NOMO-1 (cell line): ENCODE results near the gene ARMC5.
"Not testable (repeated sequence)": the region's sequence is repeated elsewhere in the genome, so short reads cannot be mapped to it uniquely, and the experiment has no call there.

Source experiments
- DNase-seq, 2 experiments: peaks; one replicate each; lab custom pipeline; 2025; ENCODE audit not compliant: unreplicated experiment in 2 of 2; lab: John Stamatoyannopoulos, UW

ARMC5 gene

DNA sequence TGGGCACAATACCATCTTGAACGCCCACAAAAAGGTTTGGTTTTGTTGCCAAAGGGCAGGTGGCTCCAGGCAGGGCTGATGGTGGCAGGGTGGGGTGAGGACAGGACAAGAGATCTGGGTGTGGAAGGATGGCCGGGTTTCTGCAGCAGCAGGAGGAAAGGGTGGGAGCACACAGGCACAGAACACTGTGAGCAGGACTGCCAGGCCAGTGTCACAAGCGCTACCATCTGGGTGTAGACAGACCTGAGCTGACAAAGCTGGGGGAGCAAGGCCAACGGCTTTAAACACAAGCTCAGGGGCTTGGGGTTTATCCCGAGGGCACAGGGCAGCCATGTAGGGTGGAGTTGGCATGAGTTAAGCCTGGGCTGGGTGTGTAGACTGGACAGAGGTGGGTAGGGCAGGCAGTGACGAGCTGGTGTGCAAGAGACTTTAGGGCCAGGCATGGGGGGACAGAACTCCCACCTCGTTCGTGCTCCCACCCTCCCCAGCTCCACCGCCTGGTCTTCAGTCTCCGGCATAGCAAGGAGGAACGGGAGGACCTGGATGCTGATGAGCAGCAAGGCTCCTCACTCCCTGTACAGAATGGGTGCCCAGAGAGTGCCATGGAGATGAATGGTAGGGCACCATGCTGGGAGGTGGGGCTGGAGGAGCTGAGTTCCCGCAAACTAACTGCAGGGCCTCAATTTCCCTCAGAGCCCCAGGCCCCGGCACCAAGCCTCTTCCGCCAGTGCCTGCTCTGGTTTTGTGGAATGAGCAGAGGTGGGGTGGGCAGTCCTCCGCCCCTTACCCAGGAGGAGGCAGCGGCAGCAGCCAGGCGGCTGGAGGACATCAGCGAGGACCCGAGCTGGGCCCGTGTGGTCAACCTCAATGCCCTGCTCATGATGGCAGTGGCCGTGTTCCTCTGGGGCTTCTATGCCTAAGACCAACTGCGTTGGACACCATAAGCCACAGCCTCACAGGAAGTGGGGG is 30.6 kb downstream of the ARMC5 start:
- DNase-seq, result no peak

DNA sequence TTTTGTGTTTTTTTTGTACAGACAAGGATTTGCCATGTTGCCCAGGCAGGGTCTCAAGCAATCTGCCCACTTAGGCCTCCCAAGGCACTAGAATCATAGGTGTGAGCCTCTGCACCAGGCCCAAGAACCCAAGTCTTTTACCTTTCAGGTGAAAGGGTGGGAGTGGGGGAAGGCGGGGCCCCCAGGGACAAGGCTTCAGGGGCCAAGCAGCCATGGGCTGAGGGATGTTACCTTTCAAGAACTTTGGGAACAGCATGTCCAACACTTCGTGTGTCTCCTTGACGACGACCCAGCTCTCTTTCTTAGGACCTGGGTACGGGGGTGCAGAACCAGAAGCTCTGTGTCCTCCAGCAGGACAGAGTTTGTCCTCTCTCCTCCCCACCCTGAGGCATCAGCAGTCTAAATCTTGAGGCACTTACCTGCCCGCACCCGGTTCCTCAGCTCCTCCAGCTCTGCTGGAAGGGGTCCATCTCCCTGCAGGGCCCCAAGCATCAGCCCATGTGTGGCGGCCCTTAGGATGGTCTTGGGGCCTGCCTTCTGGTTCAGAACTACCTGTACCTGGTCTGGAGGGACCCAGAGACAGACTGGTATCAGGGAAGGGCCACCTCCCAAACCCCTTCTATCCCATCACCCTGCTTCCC is 32.6 kb downstream of the ARMC5 start:
- no peak for DNase-seq

- DNase-seq, result no peak
These were observed 34.3 kb downstream of the ARMC5 start for GRCh38 chr16:31493506-31494125.

DNA sequence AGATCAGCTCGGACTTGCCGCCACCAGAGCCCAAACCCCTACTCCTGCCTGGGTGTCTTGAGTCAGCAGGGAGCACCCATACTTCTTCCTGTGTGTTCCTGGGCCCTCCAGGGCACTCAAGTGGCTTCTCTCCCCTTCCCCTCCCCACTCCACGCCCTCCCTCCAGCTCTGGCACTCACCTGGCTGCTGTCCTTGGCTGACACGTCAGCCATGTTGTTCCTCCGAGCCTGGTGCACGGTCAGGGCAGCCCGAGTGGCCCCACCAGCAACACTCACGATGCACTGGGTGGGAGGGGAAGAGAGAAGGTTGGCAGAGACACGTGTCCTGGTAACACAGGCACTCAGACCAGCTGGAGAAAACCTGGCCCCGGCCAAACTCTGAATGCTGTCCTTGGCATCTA is 37.4 kb downstream of the ARMC5 start:
- no peak for DNase-seq

DNA sequence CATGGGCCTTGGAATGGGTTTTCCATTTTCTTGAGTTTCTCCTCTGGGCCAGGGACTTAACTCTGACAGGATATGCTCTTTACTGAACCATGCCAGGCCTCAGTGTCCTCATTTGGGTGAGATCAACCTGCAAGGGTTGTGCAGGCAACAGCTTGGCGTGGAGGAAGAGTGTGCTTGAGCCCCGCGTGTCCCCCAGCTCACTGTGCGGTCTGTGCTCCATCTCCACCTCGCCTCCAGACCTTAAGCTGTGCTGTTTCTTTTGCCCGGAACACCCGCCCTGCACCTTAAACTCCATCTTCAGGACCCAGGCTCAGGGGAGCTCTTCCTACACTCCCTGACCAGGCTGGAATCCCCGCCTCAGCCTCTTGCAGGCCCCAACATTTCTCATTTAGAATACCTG is 39.2 kb downstream of the ARMC5 start:
- DNase-seq, result no peak

DNA sequence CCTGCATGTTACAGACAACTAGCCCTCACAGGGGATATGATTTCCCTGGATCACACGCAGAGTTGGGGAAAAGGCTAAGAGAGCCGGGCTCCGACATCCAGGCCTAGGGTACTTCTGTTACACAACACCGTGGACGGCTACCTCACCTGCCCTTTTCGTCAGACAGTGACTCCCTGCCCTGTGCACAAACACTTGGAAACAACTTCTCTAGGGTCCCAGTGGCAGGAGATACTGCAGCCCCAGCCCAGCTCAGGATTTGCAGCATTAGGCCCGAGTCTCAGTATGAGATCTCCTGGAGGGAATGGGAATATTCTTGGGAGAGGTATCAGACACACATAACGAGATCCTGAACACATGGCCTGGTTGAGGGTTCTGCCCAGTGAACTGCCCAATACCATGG is 40.6 kb downstream of the ARMC5 start:
- no peak for DNase-seq

DNA sequence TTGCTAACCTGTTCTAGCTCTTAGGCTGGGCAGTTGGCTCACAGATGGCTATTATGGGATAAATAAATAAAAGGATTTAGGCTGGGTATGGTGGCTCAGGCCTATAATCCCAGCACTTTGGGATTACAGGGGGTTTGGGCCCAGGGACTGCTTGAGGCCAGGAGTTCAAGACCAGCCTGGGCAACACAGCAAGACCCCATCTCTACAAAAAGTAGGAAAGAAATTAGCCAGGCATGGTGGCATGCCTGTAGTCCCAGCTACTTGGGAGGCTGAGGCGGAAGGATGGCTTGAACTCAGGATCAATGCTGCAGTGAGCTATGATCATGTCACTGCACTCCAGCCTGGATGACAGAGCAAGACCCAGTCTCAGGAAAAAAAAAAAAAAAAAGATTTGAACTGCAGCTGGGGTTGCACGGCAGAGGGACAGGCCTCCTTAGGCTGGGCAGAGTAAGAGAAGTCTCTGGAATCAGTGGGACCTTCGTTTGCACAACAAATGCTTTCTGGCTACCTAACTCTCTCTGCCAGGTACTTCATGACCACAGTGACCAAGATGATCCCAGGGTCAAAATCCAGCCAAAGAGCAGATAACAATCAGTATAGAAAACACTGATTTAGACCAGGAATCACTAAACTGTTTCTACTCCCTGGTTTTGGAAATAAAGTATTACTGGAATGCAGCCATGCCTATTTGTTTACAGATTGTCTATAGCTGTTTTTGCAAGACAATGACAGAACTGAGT is 42.1 kb downstream of the ARMC5 start:
- DNase-seq, result no peak

DNA sequence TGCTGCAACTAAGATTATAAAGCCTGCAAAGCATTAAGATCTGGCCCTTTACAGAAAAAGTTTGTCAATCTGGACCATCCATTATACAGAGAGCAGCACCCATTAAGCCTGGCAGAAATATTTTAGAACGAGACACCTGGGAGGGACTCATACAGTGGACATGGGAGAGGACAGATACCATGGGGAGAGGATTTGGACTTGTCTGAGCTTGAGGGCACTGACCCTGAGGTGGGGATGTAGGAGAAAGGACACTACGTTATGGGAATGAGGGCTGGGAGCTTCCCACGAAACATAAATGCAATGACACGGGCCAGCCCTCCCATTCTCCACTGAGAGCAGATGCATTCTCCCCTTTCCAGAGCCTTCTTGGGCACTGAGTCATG is 42.7 kb downstream of the ARMC5 start:
- DNase-seq, result no peak

DNA sequence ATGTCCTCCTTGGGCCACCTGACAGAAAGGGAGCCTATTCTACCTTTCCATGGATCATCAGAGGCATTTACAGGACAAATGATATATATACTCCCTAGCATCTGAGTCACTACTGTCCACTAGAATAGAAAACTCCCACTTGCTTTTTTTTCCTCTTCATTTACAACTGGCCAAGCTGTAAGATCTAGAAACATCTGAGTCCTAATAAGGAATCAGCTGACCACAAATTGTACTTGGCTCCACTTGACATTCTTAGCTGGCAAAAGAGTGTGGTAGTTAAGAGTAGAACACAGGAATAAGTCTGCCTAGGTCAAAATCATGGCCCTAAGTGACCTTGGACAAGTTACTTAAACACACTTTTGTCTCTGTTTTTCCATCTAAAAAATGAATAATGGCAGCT is 43.7 kb downstream of the ARMC5 start:
- no peak for DNase-seq

GRCh38 chr16:31503555-31503954 is 44.3 kb downstream of the ARMC5 start:
- DNase-seq, result not testable (repeated sequence)

DNA sequence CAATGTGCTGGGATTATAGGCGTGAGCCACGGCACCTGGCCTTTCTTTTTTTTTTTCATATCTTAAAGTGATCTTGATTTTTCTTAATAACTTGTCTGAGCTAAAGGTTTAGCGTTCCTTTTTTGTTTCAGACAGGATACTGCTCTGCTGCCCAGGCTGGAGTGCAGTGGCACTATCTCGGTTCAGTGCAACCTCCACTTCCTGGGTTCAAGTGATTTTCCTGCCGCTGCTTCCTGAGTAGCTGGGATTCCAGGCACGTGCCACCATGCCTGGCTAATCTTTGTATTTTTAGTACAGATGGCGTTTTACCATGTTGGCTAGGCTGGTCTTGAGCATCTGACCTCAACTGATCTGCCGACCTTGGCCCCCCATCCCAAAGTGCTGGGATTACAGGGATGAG is 44.9 kb downstream of the ARMC5 start:
- DNase-seq, result no peak

- peak in 1 of 2 experiments; percentile 57 for DNase-seq
These were observed 46.2 kb downstream of the ARMC5 start for GRCh38 chr16:31505483-31505882.

- DNase-seq, result no peak
These were observed 48.3 kb downstream of the ARMC5 start for GRCh38 chr16:31507617-31507928.

DNA sequence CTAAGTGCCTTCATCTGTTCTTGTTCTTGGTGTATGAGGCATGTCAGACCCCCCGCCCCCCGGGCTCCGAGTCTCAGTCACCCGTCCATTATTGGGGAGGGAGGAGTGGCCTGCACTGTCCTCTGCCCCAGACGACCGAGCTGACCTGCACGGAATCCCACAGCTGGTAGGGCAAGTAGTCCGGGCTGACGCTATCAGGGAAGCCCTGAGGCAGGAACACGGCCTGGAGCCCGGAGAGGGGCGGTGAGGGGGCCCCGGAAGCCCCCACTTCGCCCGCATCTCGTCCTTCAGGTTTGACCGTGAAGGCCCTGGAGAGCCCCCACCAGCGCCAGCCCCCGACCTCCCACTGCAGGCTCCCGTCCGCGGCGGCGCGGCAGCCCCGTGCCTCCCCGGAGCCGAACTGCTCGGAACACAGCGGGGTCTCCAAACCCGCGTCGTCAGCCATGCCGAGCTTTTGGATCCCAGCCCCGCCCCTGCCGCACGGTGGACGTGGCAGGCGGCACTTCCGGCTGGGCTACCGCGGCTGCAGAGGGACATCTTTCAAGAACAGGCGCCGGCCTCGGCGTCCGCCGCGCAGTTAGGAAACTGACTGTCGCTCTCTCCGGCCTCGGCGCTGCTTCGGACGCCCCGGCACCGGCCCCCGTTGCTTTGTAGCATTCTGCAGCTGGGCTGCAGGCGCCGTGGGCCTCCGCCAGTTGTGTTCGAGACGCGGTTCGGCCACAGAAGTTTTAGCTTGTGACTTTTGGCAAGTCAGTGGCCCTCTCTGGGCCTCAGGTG is 48.8 kb downstream of the ARMC5 start, which contains the start of gene RUSF1:
Gene RUSF1, minus strand, starts transcription at position 463 of the 777 bp plus-strand sequence. Its CDS starts 18 bp downstream, at position 445.
- peak; percentile 77 to 81 for DNase-seq

GRCh38 chr16:31508706-31509195 is 49.5 kb downstream of the ARMC5 start:
- no peak for DNase-seq

- no peak for DNase-seq
These were observed 53.8 kb downstream of the ARMC5 start for GRCh38 chr16:31513126-31513525.

DNA sequence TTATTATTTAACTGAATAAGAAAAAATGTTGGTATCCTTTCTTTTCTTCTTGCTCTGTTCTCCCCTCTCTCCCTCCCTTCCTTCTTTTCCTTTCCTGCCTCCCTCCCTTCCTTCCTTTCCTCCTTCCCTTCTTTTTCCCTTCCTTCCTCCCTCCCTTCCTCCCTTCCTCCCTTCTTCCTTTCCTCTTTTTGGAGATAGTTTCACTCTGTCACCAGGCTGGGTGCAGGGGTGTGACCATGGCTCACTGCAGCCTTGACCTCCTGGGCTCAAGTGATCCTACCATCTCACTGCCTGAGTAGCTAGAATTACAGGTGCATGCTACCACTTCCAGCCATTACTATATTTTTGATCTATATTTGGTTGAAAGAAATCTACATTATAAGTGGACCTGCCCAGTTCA is 54.6 kb downstream of the ARMC5 start:
- DNase-seq, result no peak
